SK-N-SH treated with all-trans-retinoic acid at 6 μM for 48 hours (cell line): ENCODE measurements around the gene CASTOR1.

Experiments used
- ATAC-seq: fragments of 200-7000 bp; cut with Tn5 transposase; 3 replicates; pipeline ENCODE4 v1.9.1; 2020; ENCODE audit warnings: mild to moderate bottlenecking, moderate library complexity
- ARNTL ChIP-seq: fragments of 450-650 bp; formaldehyde crosslinking; IDR thresholded peaks from 2 replicates; pipeline ENCODE4 v1.5.0; 2020; ENCODE audit warnings: low read depth, mild to moderate bottlenecking, moderate library complexity, borderline replicate concordance
- BACH2 ChIP-seq: fragments of 250-450 bp; sonication (Bioruptor Pico); IDR thresholded peaks from 2 replicates; pipeline ENCODE4 v1.9.0; 2021; ENCODE audit warnings: mild to moderate bottlenecking, borderline replicate concordance
- CREB5 ChIP-seq: fragments of 250-450 bp; sonication (Bioruptor Pico); IDR thresholded peaks from 2 replicates; pipeline ENCODE4 v1.5.1; 2020; ENCODE audit warnings: low read depth, mild to moderate bottlenecking, moderate library complexity
- CSDC2 ChIP-seq: fragments of 250-450 bp; sonication (Bioruptor Pico); IDR thresholded peaks from 2 replicates; pipeline ENCODE4 v1.5.0; 2020; ENCODE audit warnings: mild to moderate bottlenecking, moderate library complexity
- ESRRG ChIP-seq: fragments of 250-450 bp; sonication (Bioruptor Pico); IDR thresholded peaks from 2 replicates; pipeline ENCODE4 v1.6.1; 2021; ENCODE audit warnings: mild to moderate bottlenecking
- GLIS3 ChIP-seq: fragments of 250-450 bp; sonication (Bioruptor Pico); IDR thresholded peaks from 2 replicates; pipeline ENCODE4 v1.5.0; 2020; ENCODE audit warnings: mild to moderate bottlenecking, moderate library complexity
- ISL1 ChIP-seq: fragments of 250-450 bp; sonication (Bioruptor Pico); IDR thresholded peaks from 2 replicates; pipeline ENCODE4 v2.1.2; 2022; ENCODE audit warnings: mild to moderate bottlenecking, moderate library complexity
- OSR1 ChIP-seq: fragments of 250-450 bp; sonication (Bioruptor Pico); IDR thresholded peaks from 2 replicates; pipeline ENCODE4 v1.8.0; 2022; ENCODE audit warnings: moderate library complexity, mild to moderate bottlenecking, inconsistent platforms
- POU6F1 ChIP-seq: fragments of 250-450 bp; sonication (Bioruptor Pico); IDR thresholded peaks from 2 replicates; pipeline ENCODE4 v1.8.0; 2021; ENCODE audit warnings: low read depth, mild to moderate bottlenecking, moderate library complexity, borderline replicate concordance
- PPARA ChIP-seq: fragments of 250-450 bp; sonication (Bioruptor Pico); IDR thresholded peaks from 2 replicates; pipeline ENCODE4 v1.5.0; 2020; ENCODE audit warnings: mild to moderate bottlenecking, borderline replicate concordance
- RARB ChIP-seq: fragments of 250-450 bp; sonication (Bioruptor Pico); IDR thresholded peaks from 2 replicates; pipeline ENCODE4 v1.8.0; 2021; ENCODE audit warnings: mild to moderate bottlenecking, moderate library complexity
- SNAI2 ChIP-seq: fragments of 250-450 bp; sonication (Bioruptor Pico); IDR thresholded peaks from 2 replicates; pipeline ENCODE4 v1.5.0; 2020; ENCODE audit warnings: mild to moderate bottlenecking, moderate library complexity
- TCF4 ChIP-seq: fragments of 250-450 bp; sonication (Bioruptor Pico); IDR thresholded peaks from 2 replicates; pipeline ENCODE4 v1.8.0; 2021; ENCODE audit warnings: mild to moderate bottlenecking, moderate library complexity, borderline replicate concordance
- TOX ChIP-seq: fragments of 250-450 bp; sonication (Bioruptor Pico); IDR thresholded peaks from 2 replicates; pipeline ENCODE4 v1.8.0; 2021; ENCODE audit warnings: mild to moderate bottlenecking, moderate library complexity, borderline replicate concordance
- TSHZ2 ChIP-seq: fragments of 250-450 bp; sonication (Bioruptor Pico); IDR thresholded peaks from 2 replicates; pipeline ENCODE4 v1.5.0; 2020; ENCODE audit warnings: mild to moderate bottlenecking, moderate library complexity
- ZC3H10 ChIP-seq: fragments of 250-450 bp; sonication (Bioruptor Pico); IDR thresholded peaks from 2 replicates; pipeline ENCODE4 v1.5.1; 2021; ENCODE audit warnings: mild to moderate bottlenecking, moderate library complexity
- ZFP3 ChIP-seq: fragments of 250-450 bp; sonication (Bioruptor Pico); IDR thresholded peaks from 2 replicates; pipeline ENCODE4 v1.5.0; 2020; ENCODE audit warnings: mild to moderate bottlenecking, moderate library complexity
- ZNF70 ChIP-seq: fragments of 450-650 bp; formaldehyde crosslinking; IDR thresholded peaks from 2 replicates; pipeline ENCODE4 v1.5.0; 2020; ENCODE audit warnings: mild to moderate bottlenecking, moderate library complexity
- ZNF8 ChIP-seq: fragments of 450-650 bp; formaldehyde crosslinking; IDR thresholded peaks from 2 replicates; pipeline ENCODE4 v1.5.0; 2020; ENCODE audit warnings: mild to moderate bottlenecking, moderate library complexity

Gene CASTOR1

DNA sequence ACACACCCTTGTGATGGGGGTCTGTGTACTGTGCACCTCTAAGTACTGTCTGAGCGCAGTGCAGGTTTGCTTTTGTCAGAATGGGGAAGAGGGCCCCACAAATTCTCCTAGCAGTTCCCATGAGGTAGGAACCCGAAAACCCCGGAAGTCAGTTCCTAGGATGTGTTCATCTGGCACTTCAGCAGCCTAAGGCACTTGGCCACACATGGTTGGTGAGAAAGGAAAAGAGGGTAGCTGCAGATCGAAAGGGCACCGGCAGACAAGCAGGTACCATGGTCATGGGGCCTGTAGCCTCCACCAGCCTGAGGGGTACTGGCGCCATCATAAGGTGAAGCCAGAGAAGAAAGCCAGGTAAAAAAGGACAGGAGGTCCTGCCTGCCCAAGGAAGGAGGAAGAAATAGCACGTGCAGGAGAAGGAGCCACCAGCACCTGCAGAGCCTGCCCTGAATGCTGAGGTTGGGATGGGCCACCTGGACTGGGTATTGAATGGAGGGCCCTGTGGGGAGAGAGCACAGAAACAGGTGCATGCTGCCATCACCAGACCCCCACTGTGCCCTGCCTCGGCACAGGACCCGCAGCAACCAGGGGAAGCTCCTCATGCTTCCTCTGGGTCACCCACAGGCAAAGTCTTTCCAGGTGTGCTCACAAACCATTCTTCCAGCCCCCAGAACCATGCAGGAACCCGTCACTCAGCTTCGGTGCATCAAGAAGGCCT is 8.1 kb upstream of the CASTOR1 start:
- TF ChIP-seq TSHZ2 (CRISPR knock-in tag) (no peak), TOX (CRISPR knock-in tag) (no peak), ZC3H10 (CRISPR knock-in tag) (no peak), GLIS3 (CRISPR knock-in tag) (no peak), CREB5 (no peak), OSR1 (CRISPR knock-in tag) (no peak), SNAI2 (CRISPR knock-in tag) (no peak), ZNF8 (CRISPR knock-in tag) (no peak), ZNF70 (CRISPR knock-in tag) (no peak), ISL1 (CRISPR knock-in tag) (no peak), POU6F1 (CRISPR knock-in tag) (no peak)
- ATAC-seq: no peak

- TF ChIP-seq ZC3H10 (CRISPR knock-in tag) (no peak), ARNTL (CRISPR knock-in tag) (no peak), TOX (CRISPR knock-in tag) (no peak), BACH2 (CRISPR knock-in tag) (no peak), TCF4 (no peak), PPARA (CRISPR knock-in tag) (no peak), CSDC2 (CRISPR knock-in tag) (no peak), ZNF8 (CRISPR knock-in tag) (no peak), ESRRG (CRISPR knock-in tag) (no peak), ZFP3 (CRISPR knock-in tag) (no peak), GLIS3 (CRISPR knock-in tag) (no peak), TSHZ2 (CRISPR knock-in tag) (no peak), OSR1 (CRISPR knock-in tag) (no peak)
- no peak for ATAC-seq
Observed at GRCh38 chr22:30296833-30297232, 7.5 kb upstream of the CASTOR1 start.

GRCh38 chr22:30296324-30296723 is 7.0 kb upstream of the CASTOR1 start:
- ATAC-seq: no peak
- TF ChIP-seq OSR1 (CRISPR knock-in tag) (no peak), RARB (CRISPR knock-in tag) (no peak), ZFP3 (CRISPR knock-in tag) (no peak), SNAI2 (CRISPR knock-in tag) (no peak), POU6F1 (CRISPR knock-in tag) (no peak), CREB5 (no peak)
